Activated CD4-positive, alpha-beta T cell treated with anti-CD3 and anti-CD28 coated beads, Interleukin-2, amount 50 U/mL, for 4 hours (primary cell): ENCODE measurements around the gene PNPLA2.

Experiments
- DNase-seq, 2 experiments: peaks; one replicate each; pipeline ENCODE4 v3.0.0-alpha.2; 2020

PNPLA2 gene

GRCh38 chr11:799641-800316 is 18.9 kb upstream of the PNPLA2 start:
- DNase-seq: no peak

GRCh38 chr11:800473-800872 is 18.2 kb upstream of the PNPLA2 start:
- DNase-seq: no peak

GRCh38 chr11:801097-801780 is 17.5 kb upstream of the PNPLA2 start:
- DNase-seq: no peak

GRCh38 chr11:802018-802617 is 16.6 kb upstream of the PNPLA2 start:
- DNase-seq: no peak

- DNase-seq: no peak
Observed at GRCh38 chr11:802693-803466, 15.8 kb upstream of the PNPLA2 start.

- no peak for DNase-seq
Observed at GRCh38 chr11:803467-803742, 15.3 kb upstream of the PNPLA2 start.

GRCh38 chr11:803770-804598 is 14.7 kb upstream of the PNPLA2 start:
- DNase-seq: no peak

- no peak for DNase-seq
Observed at GRCh38 chr11:804599-804964, 14.1 kb upstream of the PNPLA2 start.

- no peak for DNase-seq
Observed at GRCh38 chr11:808427-809286, 10.1 kb upstream of the PNPLA2 start.

GRCh38 chr11:809287-810039 is 9.3 kb upstream of the PNPLA2 start, which contains the start of gene RPLP2:
Gene RPLP2, plus strand, starts transcription at chr11:809967. Its CDS starts 268 bp downstream, at chr11:810235.
- DNase-seq: peak; percentile 96 to 97

- DNase-seq: no peak
Observed at GRCh38 chr11:810040-810567, 8.6 kb upstream of the PNPLA2 start.

GRCh38 chr11:811446-812245 is 7.1 kb upstream of the PNPLA2 start:
- no peak for DNase-seq

GRCh38 chr11:812390-812789 is 6.3 kb upstream of the PNPLA2 start:
- DNase-seq: no peak

- no peak for DNase-seq
Observed at GRCh38 chr11:813072-813455, 5.7 kb upstream of the PNPLA2 start.

GRCh38 chr11:813456-814096 is 5.1 kb upstream of the PNPLA2 start:
- no peak for DNase-seq

- no peak for DNase-seq
Observed at GRCh38 chr11:815675-816432, 2.9 kb upstream of the PNPLA2 start.

- DNase-seq: no peak
Observed at GRCh38 chr11:816433-816779, 2.3 kb upstream of the PNPLA2 start.

GRCh38 chr11:819129-819931 is 616 bp downstream of the PNPLA2 start:
- DNase-seq: peak; percentile 89
